Tibial nerve (tissue), 4 donors: Measurements from ENCODE around the gene RPAIN. TPM values are rescaled to one million over a fixed set of nuclear protein-coding genes. Genes with fewer than 3 reads are reported as not detected.
A peak's percentile ranks its signal among the peaks of the same experiment; 100 is the strongest.

Experiments used
- DNase-seq, 2 donors: peaks; one replicate each; pipeline ENCODE4 v3.0.0-alpha.2; 2019; ENCODE audit warnings: low spot score in 2 of 2
- H3K27ac ChIP-seq, 4 donors: fragments of 200-600 bp; sonication (generic) in 3 of 4; one replicate each; pipeline ENCODE4 v1.5.1; 2017 to 2019; ENCODE audit warnings: mild to moderate bottlenecking in 1 of 4
- H3K27me3 ChIP-seq, 2 donors: fragments of 200-600 bp; sonication (generic) in 1 of 2; one replicate each; pipeline versions ENCODE4 v1.5.1 to v1.6.0; 2017 to 2019
- H3K36me3 ChIP-seq, 3 donors: fragments of 200-600 bp; sonication (generic); one replicate each; pipeline ENCODE4 v1.5.1; 2018 to 2019
- H3K4me1 ChIP-seq, 4 donors: fragments of 200-600 bp; sonication (generic) in 3 of 4; one replicate each; pipeline ENCODE4 v1.5.1; 2017 to 2019
- H3K4me3 ChIP-seq, 4 donors: fragments of 200-600 bp; sonication (generic) in 3 of 4; one replicate each; pipeline ENCODE4 v1.5.1; 2017 to 2019; ENCODE audit warnings: mild to moderate bottlenecking in 1 of 4, moderate library complexity in 1 of 4
- H3K9me3 ChIP-seq, 4 donors: fragments of 200-600 bp; sonication (generic) in 3 of 4; one replicate each; pipeline ENCODE4 v1.5.1; 2017 to 2019
- EP300 ChIP-seq, 2 donors: sonication (generic); formaldehyde crosslinking; IDR thresholded peaks; one replicate each; pipeline ENCODE4 v1.6.1; 2017; ENCODE audit warnings: antibody characterized with exemption in 2 of 2, mild to moderate bottlenecking in 1 of 2
- POLR2A ChIP-seq, 2 donors: fragments of 450-650 bp; IDR thresholded peaks; one replicate each; pipeline ENCODE4 v1.6.1; 2017; ENCODE audit warnings: antibody characterized with exemption in 2 of 2, mild to moderate bottlenecking in 2 of 2, moderate library complexity in 2 of 2
- WGBS, 2 donors: methylation state at CpG; one replicate each; pipeline ENCODE4 v1.1.5; 2018; 5-methylcytosine and 5-hydroxymethylcytosine counted together
- total RNA-seq, 4 donors: library from RNA; depleted of rRNA; stranded (reverse); fragments of >200 nt; gene quantifications; one replicate each; pipeline ENCODE4 v1.1.0, GENCODE V29; 2016
- TF ChIP-seq, protein P1 (sequence below), 5 experiments: fragments of 200-600 bp in 3 of 5; fragments of 450-650 bp in 2 of 5; sonication (generic) in 3 of 5; IDR thresholded peaks; one replicate each; pipeline ENCODE4 v1.5.1; 2016 to 2019; ENCODE audit warnings: antibody characterized with exemption in 5 of 5, mild to moderate bottlenecking in 3 of 5, moderate library complexity in 2 of 5

RPAIN gene
- 10 to 100 TPM; 36.3 to 79.3 (median 65.2) TPM for total RNA-seq

DNA sequence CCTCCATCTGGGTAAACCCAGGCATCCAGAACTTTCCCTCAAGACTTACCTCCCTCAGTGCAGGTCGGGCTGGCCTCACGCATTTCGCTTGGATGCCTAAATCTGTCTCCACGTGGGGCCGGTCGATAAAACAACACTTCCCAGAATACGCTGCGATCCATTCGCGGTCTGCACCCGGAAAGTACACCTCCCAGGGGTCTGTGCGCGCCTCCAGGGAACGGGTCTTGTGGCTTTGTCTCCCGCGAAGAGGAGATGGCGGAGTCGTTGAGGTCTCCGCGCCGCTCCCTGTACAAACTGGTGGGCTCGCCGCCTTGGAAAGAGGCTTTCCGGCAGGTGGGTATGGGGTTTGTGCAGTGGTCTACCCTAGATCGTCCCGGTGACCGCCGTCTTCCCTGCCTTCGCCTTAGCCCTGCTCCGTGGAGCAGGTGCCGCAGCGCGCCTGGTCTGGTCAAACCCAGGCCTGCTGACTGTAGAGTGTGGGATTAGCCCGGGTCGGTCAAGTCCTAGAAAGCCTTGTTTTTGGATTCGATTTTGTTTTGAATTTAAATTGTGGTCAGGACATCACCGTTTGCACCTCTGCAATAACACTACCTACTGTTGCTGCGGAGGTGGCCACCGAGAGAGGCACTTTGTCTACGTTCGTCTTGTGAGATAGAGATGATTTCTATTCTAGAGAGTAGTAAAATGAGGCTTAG lies at the start of gene RPAIN:
TSS of gene RPAIN (plus strand) at position 224 of the 695 bp plus-strand sequence. CDS start at position 253, 29 bp downstream.
- H3K9me3 ChIP-seq, result no peaks in the 10 kb centered on the region
- peaks cover 0 to 46% (median 0%) of the 10 kb centered on the region in 3 donors for H3K36me3 ChIP-seq
- 0 to 1% methylated on average over 17 to 36 of the region's 41 CpGs for WGBS, 2 donors
- TF ChIP-seq, protein P1, sequence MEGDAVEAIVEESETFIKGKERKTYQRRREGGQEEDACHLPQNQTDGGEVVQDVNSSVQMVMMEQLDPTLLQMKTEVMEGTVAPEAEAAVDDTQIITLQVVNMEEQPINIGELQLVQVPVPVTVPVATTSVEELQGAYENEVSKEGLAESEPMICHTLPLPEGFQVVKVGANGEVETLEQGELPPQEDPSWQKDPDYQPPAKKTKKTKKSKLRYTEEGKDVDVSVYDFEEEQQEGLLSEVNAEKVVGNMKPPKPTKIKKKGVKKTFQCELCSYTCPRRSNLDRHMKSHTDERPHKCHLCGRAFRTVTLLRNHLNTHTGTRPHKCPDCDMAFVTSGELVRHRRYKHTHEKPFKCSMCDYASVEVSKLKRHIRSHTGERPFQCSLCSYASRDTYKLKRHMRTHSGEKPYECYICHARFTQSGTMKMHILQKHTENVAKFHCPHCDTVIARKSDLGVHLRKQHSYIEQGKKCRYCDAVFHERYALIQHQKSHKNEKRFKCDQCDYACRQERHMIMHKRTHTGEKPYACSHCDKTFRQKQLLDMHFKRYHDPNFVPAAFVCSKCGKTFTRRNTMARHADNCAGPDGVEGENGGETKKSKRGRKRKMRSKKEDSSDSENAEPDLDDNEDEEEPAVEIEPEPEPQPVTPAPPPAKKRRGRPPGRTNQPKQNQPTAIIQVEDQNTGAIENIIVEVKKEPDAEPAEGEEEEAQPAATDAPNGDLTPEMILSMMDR (IDR thresholded peaks at IDR 0.05), result no peak
- TF ChIP-seq EP300 (IDR thresholded peaks at IDR 0.05), result peak in 1 of 2 donors; percentile 85
- TF ChIP-seq POLR2A (IDR thresholded peaks at IDR 0.05), result peak; percentile 20 to 49
- H3K27ac ChIP-seq, result peak within 1 kb of the TSS; percentile 49 to 96 (median 90)
- H3K27me3 ChIP-seq, result no peaks in the 10 kb centered on the region
- H3K4me1 ChIP-seq, result peaks cover 0 to 46% (median 26%) of the 10 kb centered on the region in 4 donors
- peak; percentile 76 to 86 for DNase-seq
- peak within 1 kb of the TSS; percentile 78 to 97 (median 90) for H3K4me3 ChIP-seq

- H3K9me3 ChIP-seq, result no peaks in the 10 kb centered on the region
- 91 to 97% methylated on average over 4 of the region's 4 CpGs for WGBS, 2 donors
- TF ChIP-seq, protein P1 (IDR thresholded peaks at IDR 0.05), result no peak
- no peak for TF ChIP-seq POLR2A (IDR thresholded peaks at IDR 0.05)
- no peak for TF ChIP-seq EP300 (IDR thresholded peaks at IDR 0.05)
- no peaks in the 10 kb centered on the region for H3K4me1 ChIP-seq
- DNase-seq, result no peak
- no peaks in the 10 kb centered on the region for H3K27me3 ChIP-seq
- H3K36me3 ChIP-seq, result peaks cover 0 to 95% (median 3%) of the 10 kb centered on the region in 3 donors
- no peak overlapping the region for H3K4me3 ChIP-seq
- no peak overlapping the region for H3K27ac ChIP-seq
These were observed 49.6 kb upstream of the RPAIN start for GRCh38 chr17:5370411-5370810.

DNA sequence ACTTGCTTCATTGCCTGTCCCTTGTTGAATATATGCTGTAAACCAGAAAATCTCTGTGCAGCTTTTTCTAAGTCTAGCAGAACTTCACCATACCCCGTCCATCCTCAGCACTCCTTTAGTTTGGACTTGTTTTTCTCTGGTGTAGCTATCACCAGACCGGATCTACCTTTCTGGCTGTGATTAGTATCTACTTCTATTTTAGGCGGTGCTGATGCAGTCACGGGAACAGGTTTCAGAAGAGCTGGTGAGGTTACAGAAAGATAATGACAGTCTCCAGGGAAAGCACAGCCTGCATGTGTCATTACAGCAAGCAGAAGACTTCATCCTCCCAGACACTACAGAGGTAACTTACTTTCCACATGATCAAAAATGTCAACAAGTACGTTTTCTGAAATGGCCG lies 46.9 kb upstream of the RPAIN start:
- Histone ChIP-seq H3K27me3 (no peaks in the 10 kb centered on the region), H3K9me3 (no peaks in the 10 kb centered on the region), H3K4me3 (no peak overlapping the region), H3K4me1 (no peaks in the 10 kb centered on the region), H3K27ac (no peak overlapping the region), H3K36me3 (peaks cover 3 to 98% (median 6%) of the 10 kb centered on the region in 3 donors)
- DNase-seq, result no peak
- 81 to 82% methylated on average over 6 of the region's 6 CpGs for WGBS, 2 donors
- TF ChIP-seq EP300 (IDR thresholded peaks at IDR 0.05) (no peak), POLR2A (IDR thresholded peaks at IDR 0.05) (no peak)
- TF ChIP-seq, protein P1 (IDR thresholded peaks at IDR 0.05), result no peak

- WGBS, 2 donors, result 93 to 94% methylated on average over 3 of the region's 3 CpGs
- Histone ChIP-seq H3K27me3 (no peaks in the 10 kb centered on the region), H3K9me3 (no peaks in the 10 kb centered on the region), H3K4me3 (no peak overlapping the region), H3K36me3 (peaks cover 7 to 98% (median 36%) of the 10 kb centered on the region in 3 donors), H3K4me1 (no peaks in the 10 kb centered on the region), H3K27ac (no peak overlapping the region)
- TF ChIP-seq, protein P1 (IDR thresholded peaks at IDR 0.05), result no peak
- TF ChIP-seq EP300 (IDR thresholded peaks at IDR 0.05) (no peak), POLR2A (IDR thresholded peaks at IDR 0.05) (no peak)
- no peak for DNase-seq
These were observed 41.3 kb upstream of the RPAIN start for GRCh38 chr17:5378566-5379207.
